OCI-LY1 (cell line): ENCODE results near the gene ARHGEF12.

ENCODE experiments used
- H2AFZ ChIP-seq: fragments of 200-600 bp; sonication (generic), shearing (Covaris generic); 2 replicates; pipeline ENCODE4 v1.6.0; 2014; ENCODE audit warnings: antibody characterized with exemption, mild to moderate bottlenecking, low read length
- H3F3A ChIP-seq: fragments of 200-600 bp; sonication (generic), shearing (Covaris generic); 2 replicates; pipeline ENCODE4 v1.6.0; 2014; ENCODE audit warnings: mild to moderate bottlenecking, antibody characterized with exemption, low read length, moderate library complexity; ENCODE audit not compliant: insufficient read depth
- H3K27ac ChIP-seq: fragments of 200-600 bp; sonication (generic); 2 replicates; pipeline ENCODE4 v1.5.1; 2014; ENCODE audit warnings: low read length, mixed run types, mild to moderate bottlenecking, low read depth; ENCODE audit not compliant: poor library complexity, severe bottlenecking
- H3K27me3 ChIP-seq: fragments of 200-600 bp; sonication (generic); 2 replicates; pipeline ENCODE4 v1.6.0; 2014; ENCODE audit warnings: antibody characterized with exemption, mild to moderate bottlenecking, low read length, moderate library complexity; ENCODE audit not compliant: insufficient read depth
- H3K36me3 ChIP-seq: fragments of 200-600 bp; sonication (generic); 2 replicates; pipeline ENCODE4 v1.6.1; 2014; ENCODE audit warnings: mild to moderate bottlenecking, antibody characterized with exemption, low read length, moderate library complexity, mixed read lengths; ENCODE audit not compliant: insufficient read depth
- H3K4me1 ChIP-seq: fragments of 200-600 bp; sonication (generic); 2 replicates; pipeline ENCODE4 v1.5.1; 2014; ENCODE audit warnings: mild to moderate bottlenecking, low read length, moderate library complexity; ENCODE audit not compliant: insufficient read depth, severe bottlenecking
- H3K4me2 ChIP-seq: fragments of 200-600 bp; sonication (generic), shearing (Covaris generic); 2 replicates; pipeline ENCODE4 v1.6.1; 2014; ENCODE audit warnings: low read length
- H3K4me3 ChIP-seq: fragments of 200-600 bp; sonication (generic); 2 replicates; pipeline ENCODE4 v1.5.1; 2014; ENCODE audit warnings: low read length, low read depth, mild to moderate bottlenecking, mixed read lengths; ENCODE audit not compliant: poor library complexity, severe bottlenecking
- H3K79me2 ChIP-seq: fragments of 200-600 bp; shearing (Covaris generic); 2 replicates; pipeline ENCODE4 v1.6.1; 2016; ENCODE audit warnings: mixed run types, low read length, mixed read lengths; ENCODE audit not compliant: insufficient read depth
- H3K9ac ChIP-seq: fragments of 200-600 bp; sonication (generic), shearing (Covaris generic); 2 replicates; pipeline ENCODE4 v1.6.1; 2014; ENCODE audit warnings: mild to moderate bottlenecking, low read length, mixed read lengths
- H3K9me2 ChIP-seq: fragments of 200-600 bp; sonication (generic), shearing (Covaris generic); 2 replicates; pipeline ENCODE4 v1.6.1; 2014; ENCODE audit warnings: low read depth, mild to moderate bottlenecking, low read length, mixed read lengths
- H3K9me3 ChIP-seq: fragments of 200-600 bp; shearing (Covaris generic); 2 replicates; pipeline ENCODE4 v1.6.1; 2014; ENCODE audit warnings: low read length, mixed read lengths
- H4K20me1 ChIP-seq: fragments of 200-600 bp; sonication (generic), shearing (Covaris generic); 2 replicates; pipeline ENCODE4 v1.6.0; 2016; ENCODE audit warnings: mild to moderate bottlenecking, low read length; ENCODE audit not compliant: insufficient read depth
- CTCF ChIP-seq: fragments of 200-600 bp; sonication (generic), shearing (Covaris generic); IDR thresholded peaks from 2 replicates; pipeline ENCODE4 v1.5.1; 2017; ENCODE audit warnings: mild to moderate bottlenecking, antibody characterized with exemption, low read length, moderate library complexity, mixed read lengths
- EZH2 ChIP-seq: fragments of 200-600 bp; sonication (generic), shearing (Covaris generic); IDR thresholded peaks from 2 replicates; pipeline ENCODE4 v1.8.0; 2017; ENCODE audit warnings: borderline replicate concordance, mixed run types, mild to moderate bottlenecking, antibody characterized with exemption, low read length, moderate library complexity, mixed read lengths

ARHGEF12 gene

GRCh38 chr11:120385110-120385509, 48.9 kb downstream of the ARHGEF12 start:
- Histone ChIP-seq H3K4me2 (no peak overlapping the region), H3K4me1 (no peaks in the 10 kb centered on the region), H3K36me3 (no peaks in the 10 kb centered on the region), H2AFZ (no peak overlapping the region), H3K79me2 (no peaks in the 10 kb centered on the region), H3F3A (no peaks in the 10 kb centered on the region), H3K9me2 (no peaks in the 10 kb centered on the region), H3K9ac (no peak overlapping the region), H3K27me3 (no peaks in the 10 kb centered on the region), H3K9me3 (no peaks in the 10 kb centered on the region), H3K4me3 (no peak overlapping the region), H3K27ac (no peak overlapping the region), H4K20me1 (no peaks in the 10 kb centered on the region; the same call in 1 of the 2 replicates)
- TF ChIP-seq EZH2 (no peak), CTCF (no peak)

- no peak overlapping the region for H3K4me3 ChIP-seq
- no peaks in the 10 kb centered on the region for H3K9me2 ChIP-seq
- TF ChIP-seq EZH2 (no peak), CTCF (no peak)
- no peak overlapping the region for H3K9ac ChIP-seq
- no peaks in the 10 kb centered on the region for H3K36me3 ChIP-seq
- no peak overlapping the region for H3K4me2 ChIP-seq
- no peaks in the 10 kb centered on the region for H3K9me3 ChIP-seq
- H3K79me2 ChIP-seq: no peaks in the 10 kb centered on the region
- H4K20me1 ChIP-seq: no peaks in the 10 kb centered on the region; the same call in 1 of the 2 replicates
- no peaks in the 10 kb centered on the region for H3F3A ChIP-seq
- H2AFZ ChIP-seq: no peak overlapping the region
- H3K27me3 ChIP-seq: no peaks in the 10 kb centered on the region
- H3K4me1 ChIP-seq: no peaks in the 10 kb centered on the region
- H3K27ac ChIP-seq: no peak overlapping the region
These were observed 49.4 kb downstream of the ARHGEF12 start for GRCh38 chr11:120385655-120386054.

- Histone ChIP-seq H3K9ac (no peak overlapping the region), H2AFZ (no peak overlapping the region), H3K36me3 (no peaks in the 10 kb centered on the region), H3K27ac (no peak overlapping the region), H3K79me2 (no peaks in the 10 kb centered on the region), H3K9me3 (no peaks in the 10 kb centered on the region), H3K4me1 (no peaks in the 10 kb centered on the region), H3K27me3 (no peaks in the 10 kb centered on the region), H3K4me3 (no peak overlapping the region), H3K4me2 (no peak overlapping the region), H3F3A (no peaks in the 10 kb centered on the region), H4K20me1 (no peaks in the 10 kb centered on the region), H3K9me2 (no peaks in the 10 kb centered on the region)
- no peak for TF ChIP-seq EZH2
- TF ChIP-seq CTCF: no peak
These were observed 50.1 kb downstream of the ARHGEF12 start for GRCh38 chr11:120386318-120386717.
